GM18498 (cell line): ENCODE data around the gene LSAMP.

ENCODE experiments used
- ATAC-seq: cut with Tn5 transposase; IDR thresholded peaks from one replicate; pipeline ENCODE4 v1.9.1; 2021; ENCODE audit warnings: mild to moderate bottlenecking, moderate library complexity; ENCODE audit not compliant: unreplicated experiment

Gene LSAMP

GRCh38 chr3:116300226-116300625 is 145.1 kb downstream of the LSAMP start:
- no peak for ATAC-seq

GRCh38 chr3:116299646-116300081 is 145.6 kb downstream of the LSAMP start:
- ATAC-seq = no peak

GRCh38 chr3:116298151-116298550 is 147.1 kb downstream of the LSAMP start:
- no peak for ATAC-seq

GRCh38 chr3:116291141-116291540 is 154.1 kb downstream of the LSAMP start:
- ATAC-seq = no peak

GRCh38 chr3:116288485-116288884 is 156.8 kb downstream of the LSAMP start:
- ATAC-seq = no peak

- ATAC-seq = no peak
Observed at GRCh38 chr3:116285781-116286421, 159.4 kb downstream of the LSAMP start.

- ATAC-seq = no peak
Observed at GRCh38 chr3:116281313-116282143, 163.8 kb downstream of the LSAMP start.

- no peak for ATAC-seq
Observed at GRCh38 chr3:116280130-116280740, 165.1 kb downstream of the LSAMP start.

GRCh38 chr3:116276675-116277074 is 168.6 kb downstream of the LSAMP start:
- no peak for ATAC-seq

- no peak for ATAC-seq
Observed at GRCh38 chr3:116270056-116270455, 175.2 kb downstream of the LSAMP start.

GRCh38 chr3:116267116-116267515 is 178.2 kb downstream of the LSAMP start:
- no peak for ATAC-seq

GRCh38 chr3:116265976-116266584 is 179.2 kb downstream of the LSAMP start:
- no peak for ATAC-seq

GRCh38 chr3:116265320-116265695 is 180.0 kb downstream of the LSAMP start:
- no peak for ATAC-seq

GRCh38 chr3:116264546-116265319 is 180.6 kb downstream of the LSAMP start:
- ATAC-seq = no peak

- no peak for ATAC-seq
Observed at GRCh38 chr3:116263842-116264545, 181.3 kb downstream of the LSAMP start.

GRCh38 chr3:116260491-116260890 is 184.8 kb downstream of the LSAMP start:
- no peak for ATAC-seq

- no peak for ATAC-seq
Observed at GRCh38 chr3:116259984-116260383, 185.3 kb downstream of the LSAMP start.

- no peak for ATAC-seq
Observed at GRCh38 chr3:116256843-116257485, 188.3 kb downstream of the LSAMP start.

- ATAC-seq = no peak
Observed at GRCh38 chr3:116254541-116254940, 190.7 kb downstream of the LSAMP start.

GRCh38 chr3:116253511-116253910 is 191.8 kb downstream of the LSAMP start:
- no peak for ATAC-seq
